Measurements from ENCODE around the gene ACADM.

DNA sequence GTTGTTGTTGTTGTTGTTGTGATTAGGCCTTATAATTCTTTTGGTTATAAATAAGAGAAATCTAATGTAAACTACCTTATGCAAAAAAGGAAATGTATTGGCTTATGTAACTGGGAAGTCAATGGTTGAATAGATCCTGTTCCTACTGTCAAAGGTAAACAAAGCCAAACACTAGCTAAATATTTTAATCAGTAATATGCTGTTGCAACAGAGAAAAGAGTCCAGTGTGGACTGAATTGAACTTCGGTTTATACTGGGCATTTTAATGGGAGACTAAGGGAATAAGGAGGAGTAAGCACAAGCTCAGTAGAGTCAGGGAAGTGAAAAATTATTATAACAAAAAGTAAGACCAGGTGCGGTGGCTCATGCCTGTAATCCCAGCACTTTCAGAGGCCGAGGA lies 87.6 kb downstream of the ACADM start:
- TF ChIP-seq POLR2A (IDR thresholded peaks at IDR 0.05; ENCODE audit: low read depth) (no peak), EP300 (IDR thresholded peaks at IDR 0.05) (no peak)
- TF ChIP-seq, protein P1, sequence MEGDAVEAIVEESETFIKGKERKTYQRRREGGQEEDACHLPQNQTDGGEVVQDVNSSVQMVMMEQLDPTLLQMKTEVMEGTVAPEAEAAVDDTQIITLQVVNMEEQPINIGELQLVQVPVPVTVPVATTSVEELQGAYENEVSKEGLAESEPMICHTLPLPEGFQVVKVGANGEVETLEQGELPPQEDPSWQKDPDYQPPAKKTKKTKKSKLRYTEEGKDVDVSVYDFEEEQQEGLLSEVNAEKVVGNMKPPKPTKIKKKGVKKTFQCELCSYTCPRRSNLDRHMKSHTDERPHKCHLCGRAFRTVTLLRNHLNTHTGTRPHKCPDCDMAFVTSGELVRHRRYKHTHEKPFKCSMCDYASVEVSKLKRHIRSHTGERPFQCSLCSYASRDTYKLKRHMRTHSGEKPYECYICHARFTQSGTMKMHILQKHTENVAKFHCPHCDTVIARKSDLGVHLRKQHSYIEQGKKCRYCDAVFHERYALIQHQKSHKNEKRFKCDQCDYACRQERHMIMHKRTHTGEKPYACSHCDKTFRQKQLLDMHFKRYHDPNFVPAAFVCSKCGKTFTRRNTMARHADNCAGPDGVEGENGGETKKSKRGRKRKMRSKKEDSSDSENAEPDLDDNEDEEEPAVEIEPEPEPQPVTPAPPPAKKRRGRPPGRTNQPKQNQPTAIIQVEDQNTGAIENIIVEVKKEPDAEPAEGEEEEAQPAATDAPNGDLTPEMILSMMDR (IDR thresholded peaks at IDR 0.05): no peak

Measured in esophagus muscularis mucosa (tissue), 4 donors.